ENCODE measurements around the gene PRKAB1. TPM values are rescaled to one million over a fixed set of nuclear protein-coding genes. Genes with fewer than 3 reads are reported as not detected.
A peak's percentile ranks its signal among the peaks of the same experiment; 100 is the strongest.
"Not testable (repeated sequence)": the region's sequence is repeated elsewhere in the genome, so short reads cannot be mapped to it uniquely, and the experiment has no call there.

Gene PRKAB1
- total and polyA plus RNA-seq, 4 donors = 34.7 to 57.5 (median 37.9) TPM

GRCh38 chr12:119649202-119649808, 18.6 kb upstream of the PRKAB1 start:
- no peak overlapping the region for H3K27ac ChIP-seq (ENCODE audit: low read depth in 1 of 2, low read length in 1 of 2)
- no peak overlapping the region for H3K4me3 ChIP-seq
- no peaks in the 10 kb centered on the region for H3K36me3 ChIP-seq (ENCODE audit: control insufficient read depth in 4 of 4, insufficient read depth in 4 of 4, low read length in 4 of 4)
- 66 to 74% methylated on average over 4 of the region's 4 CpGs for WGBS, 2 donors
- H3K4me1 ChIP-seq (ENCODE audit: control insufficient read depth in 5 of 5, insufficient read depth in 5 of 5, low read length in 5 of 5) = no peaks in the 10 kb centered on the region
- H3K9me3 ChIP-seq (ENCODE audit: control insufficient read depth in 4 of 4, insufficient read depth in 3 of 4, low read length in 3 of 4) = peaks cover 0 to 7% (median 0%) of the 10 kb centered on the region in 4 donors
- no peak for ATAC-seq (ENCODE audit: insufficient read depth, low FRiP score)
- no peak overlapping the region for H3K9ac ChIP-seq (ENCODE audit: insufficient read depth in 1 of 2, low read length in 2 of 2)
- no peaks in the 10 kb centered on the region for H3K27me3 ChIP-seq (ENCODE audit: control insufficient read depth in 3 of 3, insufficient read depth in 3 of 3, low read length in 2 of 3)
- DNase-seq = no peak
- peak; percentile 50 for TF ChIP-seq CTCF (IDR thresholded peaks at IDR 0.05; ENCODE audit: control extremely low read depth, extremely low read depth)

- H3K36me3 ChIP-seq (ENCODE audit: control insufficient read depth in 4 of 4, insufficient read depth in 4 of 4, low read length in 4 of 4) = no peaks in the 10 kb centered on the region
- H3K27me3 ChIP-seq (ENCODE audit: control insufficient read depth in 3 of 3, insufficient read depth in 3 of 3, low read length in 2 of 3) = no peaks in the 10 kb centered on the region
- TF ChIP-seq CTCF (IDR thresholded peaks at IDR 0.05; ENCODE audit: control extremely low read depth, extremely low read depth) = no peak
- peaks cover 0 to 4% (median 0%) of the 10 kb centered on the region in 4 donors for H3K9me3 ChIP-seq (ENCODE audit: control insufficient read depth in 4 of 4, insufficient read depth in 3 of 4, low read length in 3 of 4)
- H3K4me1 ChIP-seq (ENCODE audit: control insufficient read depth in 5 of 5, insufficient read depth in 5 of 5, low read length in 5 of 5) = no peaks in the 10 kb centered on the region
- no peak overlapping the region for H3K27ac ChIP-seq (ENCODE audit: low read depth in 1 of 2, low read length in 1 of 2)
- WGBS, 2 donors = 60 to 67% methylated on average over 3 of the region's 3 CpGs
- no peak overlapping the region for H3K9ac ChIP-seq (ENCODE audit: insufficient read depth in 1 of 2, low read length in 2 of 2)
- ATAC-seq (ENCODE audit: insufficient read depth, low FRiP score) (no peak), DNase-seq (no peak)
- H3K4me3 ChIP-seq = no peak overlapping the region
Observed at GRCh38 chr12:119652665-119653064, 15.3 kb upstream of the PRKAB1 start.

GRCh38 chr12:119657001-119657400, 10.9 kb upstream of the PRKAB1 start:
- not testable (repeated sequence) for ATAC-seq (ENCODE audit: insufficient read depth, low FRiP score); H3K27me3 ChIP-seq (ENCODE audit: control insufficient read depth in 3 of 3, insufficient read depth in 3 of 3, low read length in 2 of 3); H3K9me3 ChIP-seq (ENCODE audit: control insufficient read depth in 4 of 4, insufficient read depth in 3 of 4, low read length in 3 of 4); H3K36me3 ChIP-seq (ENCODE audit: control insufficient read depth in 4 of 4, insufficient read depth in 4 of 4, low read length in 4 of 4); H3K9ac ChIP-seq (ENCODE audit: insufficient read depth in 1 of 2, low read length in 2 of 2); H3K27ac ChIP-seq (ENCODE audit: low read depth in 1 of 2, low read length in 1 of 2); H3K4me3 ChIP-seq; DNase-seq; H3K4me1 ChIP-seq (ENCODE audit: control insufficient read depth in 5 of 5, insufficient read depth in 5 of 5, low read length in 5 of 5)
- WGBS, 2 donors = 82 to 93% methylated on average over 2 of the region's 2 CpGs

- not testable (repeated sequence) for DNase-seq
Observed at GRCh38 chr12:119658166-119658565, 9.8 kb upstream of the PRKAB1 start.

More at GRCh38 chr12:119658166-119658565, 9.8 kb upstream of the PRKAB1 start:
- not testable (repeated sequence) for H3K27me3 ChIP-seq (ENCODE audit: control insufficient read depth in 3 of 3, insufficient read depth in 3 of 3, low read length in 2 of 3); ATAC-seq (ENCODE audit: insufficient read depth, low FRiP score); H3K36me3 ChIP-seq (ENCODE audit: control insufficient read depth in 4 of 4, insufficient read depth in 4 of 4, low read length in 4 of 4); H3K27ac ChIP-seq (ENCODE audit: low read depth in 1 of 2, low read length in 1 of 2); H3K9me3 ChIP-seq (ENCODE audit: control insufficient read depth in 4 of 4, insufficient read depth in 3 of 4, low read length in 3 of 4); H3K4me1 ChIP-seq (ENCODE audit: control insufficient read depth in 5 of 5, insufficient read depth in 5 of 5, low read length in 5 of 5); H3K9ac ChIP-seq (ENCODE audit: insufficient read depth in 1 of 2, low read length in 2 of 2); H3K4me3 ChIP-seq
- 95 to 96% methylated on average over 6 of the region's 6 CpGs for WGBS, 2 donors
